GM23338 (cell line): ENCODE measurements around the gene SOWAHA. TPM values are rescaled to one million over a fixed set of nuclear protein-coding genes. Genes with fewer than 3 reads are reported as not detected.

Experiments used
- ATAC-seq: fragments of 200-7000 bp; cut with Tn5 transposase; 3 replicates; pipeline ENCODE4 v1.9.1; 2020
- DNase-seq: peaks from one replicate; pipeline ENCODE4 v3.0.0-alpha.2; 2015; ENCODE audit warnings: low spot score
- H2AFZ ChIP-seq: fragments of 200-600 bp; sonication (generic); 2 replicates; pipeline ENCODE4 v1.8.0; 2016; ENCODE audit warnings: antibody characterized with exemption, mild to moderate bottlenecking, moderate library complexity
- H3F3A ChIP-seq: fragments of 200-600 bp; sonication (generic); replicated peaks from 2 replicates; pipeline ENCODE4 v1.8.0; 2017; ENCODE audit warnings: antibody characterized with exemption, mixed run types, low read depth
- H3K27ac ChIP-seq: fragments of 200-600 bp; sonication (generic); 2 replicates; pipeline ENCODE4 v1.6.1; 2016; ENCODE audit warnings: low read depth
- H3K27me3 ChIP-seq: fragments of 200-600 bp; sonication (generic); 2 replicates; pipeline ENCODE4 v1.8.0; 2016; ENCODE audit warnings: mild to moderate bottlenecking, mixed run types, moderate library complexity; ENCODE audit not compliant: insufficient read depth
- H3K36me3 ChIP-seq: fragments of 200-600 bp; sonication (generic); 2 replicates; pipeline ENCODE4 v1.8.0; 2016; ENCODE audit warnings: mild to moderate bottlenecking; ENCODE audit not compliant: insufficient read depth
- H3K4me1 ChIP-seq: fragments of 200-600 bp; sonication (generic); 2 replicates; pipeline ENCODE4 v1.8.0; 2016; ENCODE audit warnings: mild to moderate bottlenecking, moderate library complexity; ENCODE audit not compliant: insufficient read depth
- H3K4me2 ChIP-seq: fragments of 200-600 bp; sonication (generic); 2 replicates; pipeline ENCODE4 v1.7.1; 2017; ENCODE audit warnings: mixed run types
- H3K4me3 ChIP-seq: fragments of 200-600 bp; sonication (generic); 2 replicates; pipeline ENCODE4 v1.6.1; 2016; ENCODE audit warnings: mixed run types
- H3K79me2 ChIP-seq: fragments of 200-600 bp; sonication (generic); replicated peaks from 2 replicates; pipeline ENCODE4 v1.8.0; 2017; ENCODE audit warnings: mild to moderate bottlenecking; ENCODE audit not compliant: insufficient read depth
- H3K9me2 ChIP-seq: fragments of 200-600 bp; sonication (generic); 2 replicates; pipeline ENCODE4 v1.8.0; 2017; ENCODE audit not compliant: insufficient read depth
- H4K20me1 ChIP-seq: fragments of 200-600 bp; sonication (generic); replicated peaks from 2 replicates; pipeline ENCODE4 v1.8.0; 2017; ENCODE audit warnings: mild to moderate bottlenecking; ENCODE audit not compliant: insufficient read depth
- H3K27ac Mint-ChIP-seq: 2 replicates; pipeline ENCODE4 v1.8.0; 2020; ENCODE audit warnings: inconsistent platforms, mild to moderate bottlenecking, moderate library complexity, mixed read lengths
- H3K27me3 Mint-ChIP-seq: 3 replicates; pipeline ENCODE4 v1.8.0; 2022; ENCODE audit warnings: low read depth, mild to moderate bottlenecking, moderate library complexity, mixed read lengths, inconsistent platforms; ENCODE audit not compliant: insufficient read depth, poor library complexity
- H3K36me3 Mint-ChIP-seq: 3 replicates; pipeline ENCODE4 v1.8.0; 2021; ENCODE audit warnings: low read depth, mild to moderate bottlenecking, inconsistent platforms, moderate library complexity, mixed read lengths
- H3K4me1 Mint-ChIP-seq: 3 replicates; pipeline ENCODE4 v1.8.0; 2020; ENCODE audit warnings: mild to moderate bottlenecking, inconsistent platforms, mixed read lengths
- H3K4me3 Mint-ChIP-seq: 3 replicates; pipeline ENCODE4 v1.8.0; 2021; ENCODE audit warnings: moderate library complexity, mild to moderate bottlenecking, inconsistent platforms, mixed read lengths
- H3K9me3 Mint-ChIP-seq: 3 replicates; pipeline ENCODE4 v1.8.0; 2020; ENCODE audit warnings: moderate library complexity, mild to moderate bottlenecking, inconsistent platforms, mixed read lengths
- CREB1 ChIP-seq: fragments of 250-450 bp; sonication (Bioruptor Pico); IDR thresholded peaks from 2 replicates; pipeline ENCODE4 v1.5.0; 2020; ENCODE audit warnings: low read depth, mild to moderate bottlenecking, moderate library complexity
- EZH2 ChIP-seq: fragments of 200-600 bp; sonication (generic); IDR thresholded peaks from one replicate; pipeline ENCODE4 v1.8.0; 2017; ENCODE audit warnings: antibody characterized with exemption, mild to moderate bottlenecking, low read depth; ENCODE audit not compliant: unreplicated experiment
- EZH2phosphoT487 ChIP-seq: fragments of 200-600 bp; sonication (generic); IDR thresholded peaks from one replicate; pipeline ENCODE4 v1.8.1; 2018; ENCODE audit warnings: antibody characterized with exemption; ENCODE audit not compliant: unreplicated experiment
- NANOG ChIP-seq: IDR thresholded peaks from 2 replicates; pipeline ENCODE4 v1.6.1; 2016; ENCODE audit warnings: antibody characterized with exemption, borderline replicate concordance
- POLR2AphosphoS5 ChIP-seq: IDR thresholded peaks from 2 replicates; pipeline ENCODE4 v1.6.1; 2016; ENCODE audit warnings: antibody characterized with exemption, low read depth
- STAT1 ChIP-seq: IDR thresholded peaks from one replicate; pipeline ENCODE4 v1.6.1; 2016; ENCODE audit warnings: antibody characterized with exemption; ENCODE audit not compliant: unreplicated experiment
- ZNF114 ChIP-seq: fragments of 250-450 bp; sonication (Bioruptor Pico); IDR thresholded peaks from 2 replicates; pipeline ENCODE4 v1.5.0; 2020; ENCODE audit warnings: mild to moderate bottlenecking, moderate library complexity
- ZNF331 ChIP-seq: fragments of 250-450 bp; sonication (Bioruptor Pico); IDR thresholded peaks from 2 replicates; pipeline ENCODE4 v1.5.0; 2020; ENCODE audit warnings: low read depth, mild to moderate bottlenecking, moderate library complexity
- polyA plus RNA-seq: library from polyadenylated mRNA; unstranded; fragments of >200 nt; fragmentation: Nextera tagmentation; extraction: Ambion mirVana; gene quantifications from 2 replicates; pipeline ENCODE4 v1.2.1, GENCODE V29; 2016
- total RNA-seq: library from RNA; depleted of rRNA; stranded (reverse); fragments of >200 nt; shearing (Covaris generic); gene quantifications from 2 replicates; pipeline ENCODE4 v1.2.3, GENCODE V29; 2014
- TF ChIP-seq, protein P1 (sequence below): IDR thresholded peaks from one replicate; pipeline ENCODE4 v1.6.1; 2018; ENCODE audit warnings: antibody characterized with exemption; ENCODE audit not compliant: unreplicated experiment

SOWAHA gene
- total and polyA plus RNA-seq, 2 experiments from 2014 or later, result 0.18 to 0.52 TPM

DNA sequence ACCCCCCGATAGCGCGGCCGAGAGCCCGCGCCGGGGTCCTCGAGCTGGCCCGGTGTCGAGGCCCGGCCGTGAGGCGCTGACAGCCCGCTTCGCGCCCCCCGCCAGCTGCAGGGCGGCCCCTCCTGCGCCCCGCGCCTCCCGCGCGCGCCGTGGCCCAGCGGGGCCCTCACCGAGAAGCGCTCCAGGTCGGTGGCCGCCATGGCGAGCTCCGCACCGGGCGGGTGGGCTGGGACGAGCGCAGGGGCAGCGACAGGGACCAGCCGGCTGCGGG lies 36.2 kb upstream of the SOWAHA start (continued):
- TF ChIP-seq ZNF114 (no peak), CREB1 (CRISPR knock-in tag) (no peak), POLR2AphosphoS5 (no peak), STAT1 (no peak), NANOG (no peak), EZH2 (no peak), ZNF331 (CRISPR knock-in tag) (no peak)
- TF ChIP-seq, protein P1, sequence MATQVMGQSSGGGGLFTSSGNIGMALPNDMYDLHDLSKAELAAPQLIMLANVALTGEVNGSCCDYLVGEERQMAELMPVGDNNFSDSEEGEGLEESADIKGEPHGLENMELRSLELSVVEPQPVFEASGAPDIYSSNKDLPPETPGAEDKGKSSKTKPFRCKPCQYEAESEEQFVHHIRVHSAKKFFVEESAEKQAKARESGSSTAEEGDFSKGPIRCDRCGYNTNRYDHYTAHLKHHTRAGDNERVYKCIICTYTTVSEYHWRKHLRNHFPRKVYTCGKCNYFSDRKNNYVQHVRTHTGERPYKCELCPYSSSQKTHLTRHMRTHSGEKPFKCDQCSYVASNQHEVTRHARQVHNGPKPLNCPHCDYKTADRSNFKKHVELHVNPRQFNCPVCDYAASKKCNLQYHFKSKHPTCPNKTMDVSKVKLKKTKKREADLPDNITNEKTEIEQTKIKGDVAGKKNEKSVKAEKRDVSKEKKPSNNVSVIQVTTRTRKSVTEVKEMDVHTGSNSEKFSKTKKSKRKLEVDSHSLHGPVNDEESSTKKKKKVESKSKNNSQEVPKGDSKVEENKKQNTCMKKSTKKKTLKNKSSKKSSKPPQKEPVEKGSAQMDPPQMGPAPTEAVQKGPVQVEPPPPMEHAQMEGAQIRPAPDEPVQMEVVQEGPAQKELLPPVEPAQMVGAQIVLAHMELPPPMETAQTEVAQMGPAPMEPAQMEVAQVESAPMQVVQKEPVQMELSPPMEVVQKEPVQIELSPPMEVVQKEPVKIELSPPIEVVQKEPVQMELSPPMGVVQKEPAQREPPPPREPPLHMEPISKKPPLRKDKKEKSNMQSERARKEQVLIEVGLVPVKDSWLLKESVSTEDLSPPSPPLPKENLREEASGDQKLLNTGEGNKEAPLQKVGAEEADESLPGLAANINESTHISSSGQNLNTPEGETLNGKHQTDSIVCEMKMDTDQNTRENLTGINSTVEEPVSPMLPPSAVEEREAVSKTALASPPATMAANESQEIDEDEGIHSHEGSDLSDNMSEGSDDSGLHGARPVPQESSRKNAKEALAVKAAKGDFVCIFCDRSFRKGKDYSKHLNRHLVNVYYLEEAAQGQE, result no peak

DNA sequence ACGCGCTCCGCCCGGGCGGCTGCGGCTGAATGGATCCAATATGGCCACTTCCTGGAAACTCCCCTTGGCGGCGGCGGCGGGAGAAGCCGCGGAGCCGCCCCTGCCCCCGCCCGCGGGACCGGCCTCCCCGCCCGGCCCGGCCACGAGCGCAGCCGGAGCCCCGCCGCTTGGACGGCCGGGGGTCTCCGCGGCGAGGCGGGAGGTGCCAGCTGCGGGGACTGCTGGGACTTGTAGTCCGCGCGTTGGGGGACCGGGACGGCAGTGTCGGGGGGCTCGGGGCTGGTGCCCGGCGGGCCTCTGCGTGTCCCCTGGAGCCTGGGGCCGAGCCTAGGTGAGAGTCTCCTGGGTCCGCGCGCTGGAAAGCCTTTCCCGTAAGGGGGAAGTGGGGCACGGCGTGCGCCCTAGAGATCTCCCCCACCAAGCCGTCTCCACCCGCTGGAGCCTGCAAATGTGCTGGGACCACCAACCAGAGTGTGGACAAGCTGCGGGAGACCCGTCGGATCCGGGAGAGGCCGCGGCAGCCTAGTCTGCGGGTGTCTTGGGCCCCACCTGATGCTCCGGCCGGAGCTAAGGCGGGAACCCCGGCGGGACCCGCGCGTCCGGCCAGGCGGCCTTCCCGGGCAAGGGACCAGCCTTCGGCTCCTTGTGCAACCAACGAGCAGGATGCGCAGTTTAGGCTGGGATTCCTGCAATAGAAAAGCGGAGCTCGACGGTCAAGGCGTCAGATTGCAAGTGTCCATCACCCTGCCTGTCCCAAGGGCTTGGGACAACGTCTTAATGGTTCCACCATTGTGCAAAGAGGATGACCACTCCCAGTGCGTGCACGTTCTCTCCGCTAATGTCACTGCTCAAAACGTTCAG lies 35.7 kb upstream of the SOWAHA start, which contains the start of gene SEPTIN8:
Gene SEPTIN8, minus strand, starts transcription at position 31 of the 861 bp plus-strand sequence. CDS start 102 bp downstream, outside the sequence.
- peaks cover 69% of the 10 kb centered on the region for H3K27me3 ChIP-seq
- peaks cover 28% of the 10 kb centered on the region for H3K27me3 Mint-ChIP-seq

DNA sequence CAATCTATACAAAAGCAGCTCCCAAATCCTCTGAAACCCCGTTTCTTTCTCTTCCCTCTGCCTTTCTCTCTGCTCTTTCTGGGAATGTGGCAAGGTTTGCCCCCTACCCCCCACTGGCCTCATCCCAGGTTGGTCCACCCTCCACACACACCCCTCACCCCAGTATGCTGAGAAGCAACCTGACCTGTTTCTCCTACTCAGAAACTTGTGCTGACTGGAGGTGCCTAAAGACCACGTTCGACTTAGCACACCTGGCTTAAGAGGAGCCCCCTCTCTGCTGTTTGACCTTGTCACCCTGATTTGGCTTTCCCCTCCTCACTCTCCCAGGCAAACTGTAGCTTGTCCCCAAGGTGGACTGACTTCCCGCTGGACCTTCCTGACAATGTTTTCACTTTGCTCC lies 35.0 kb upstream of the SOWAHA start:
- no peaks in the 10 kb centered on the region for H3K9me3 Mint-ChIP-seq
- H3K27me3 Mint-ChIP-seq, result peaks cover 27% of the 10 kb centered on the region
- Histone ChIP-seq H3K4me2 (peak overlapping the region; percentile 89), H3K79me2 (no peaks in the 10 kb centered on the region; the same call in 1 of the 2 replicates), H3K27ac (no peak overlapping the region), H3K9me2 (no peaks in the 10 kb centered on the region), H2AFZ (peak overlapping the region; percentile 98), H3F3A (no peaks in the 10 kb centered on the region), H3K4me3 (peak overlapping the region; percentile 89), H3K36me3 (no peaks in the 10 kb centered on the region), H3K27me3 (peaks cover 70% of the 10 kb centered on the region), H3K4me1 (peaks cover 18% of the 10 kb centered on the region), H4K20me1 (0 out of 2 replicates have a peak, but pooled peaks cover 4% of the 10 kb centered on the region)
- peak; percentile 15 for ATAC-seq
- no peak overlapping the region for H3K27ac Mint-ChIP-seq
- peak; percentile 24 for DNase-seq
- H3K4me1 Mint-ChIP-seq, result peaks cover 24% of the 10 kb centered on the region
- peak overlapping the region; percentile 62 for H3K4me3 Mint-ChIP-seq
- no peak for TF ChIP-seq ZNF114
- H3K36me3 Mint-ChIP-seq, result no peaks in the 10 kb centered on the region

More for the DNA sequence above, 35.7 kb upstream of the SOWAHA start, which contains the start of gene SEPTIN8:
- Histone ChIP-seq H3K4me3 (peak within 1 kb of the TSS; percentile 89), H3K4me2 (peak within 1 kb of the TSS; percentile 89), H3K9me2 (no peaks in the 10 kb centered on the region), H3F3A (no peaks in the 10 kb centered on the region), H3K4me1 (peaks cover 18% of the 10 kb centered on the region), H4K20me1 (0 out of 2 replicates have a peak, but pooled peaks cover 4% of the 10 kb centered on the region), H3K36me3 (no peaks in the 10 kb centered on the region), H3K79me2 (no peaks in the 10 kb centered on the region; the same call in 1 of the 2 replicates), H2AFZ (peak within 1 kb of the TSS; percentile 98), H3K27ac (no peak within 1 kb of the TSS)
- Mint-ChIP-seq H3K4me1 (peaks cover 25% of the 10 kb centered on the region), H3K4me3 (peak within 1 kb of the TSS; percentile 76), H3K27ac (no peak within 1 kb of the TSS), H3K36me3 (no peaks in the 10 kb centered on the region), H3K9me3 (no peaks in the 10 kb centered on the region)
- ATAC-seq, result peak; percentile 68
- TF ChIP-seq POLR2AphosphoS5, result no peak
- peak; percentile 31 for TF ChIP-seq EZH2
- TF ChIP-seq EZH2phosphoT487, result no peak
- no peak for TF ChIP-seq NANOG
- peak; percentile 64 for DNase-seq
